Measurements from ENCODE around the gene MAP7D3. TPM values are rescaled to one million over a fixed set of nuclear protein-coding genes. Genes with fewer than 3 reads are reported as not detected.

MAP7D3 gene
- total and polyA plus RNA-seq, 3 donors from 2014 or later: 14.7 to 44.0 (median 38.2) TPM

GRCh38 chrX:136204571-136204970 is 46.6 kb downstream of the MAP7D3 start:
- no peaks in the 10 kb centered on the region for H3K36me3 ChIP-seq (ENCODE audit: low read depth, missing control alignments)
- TF ChIP-seq CTCF (IDR thresholded peaks at IDR 0.05): no peak
- H3K4me3 ChIP-seq: no peak overlapping the region
- no peak overlapping the region for H3K27ac ChIP-seq
- no peaks in the 10 kb centered on the region for H3K9me3 ChIP-seq
- 42 to 57% methylated on average over 1 to 2 of the region's 2 CpGs for WGBS, 2 donors
- DNase-seq: no peak
- no peaks in the 10 kb centered on the region for H3K27me3 ChIP-seq
- intact Hi-C loops (cut with DNase I; ENCODE audit: low total_unique reads): no loop called here
- H3K4me1 ChIP-seq: no peaks in the 10 kb centered on the region

GRCh38 chrX:136203951-136204350 is 47.2 kb downstream of the MAP7D3 start:
- Histone ChIP-seq H3K4me3 (no peak overlapping the region), H3K9me3 (no peaks in the 10 kb centered on the region), H3K4me1 (no peaks in the 10 kb centered on the region), H3K36me3 (ENCODE audit: low read depth, missing control alignments) (no peaks in the 10 kb centered on the region), H3K27ac (no peak overlapping the region), H3K27me3 (no peaks in the 10 kb centered on the region)
- intact Hi-C loops (cut with DNase I; ENCODE audit: low total_unique reads): no loop called here
- no peak for DNase-seq
- no peak for TF ChIP-seq POLR2A (IDR thresholded peaks at IDR 0.05)
- no peak for TF ChIP-seq CTCF (IDR thresholded peaks at IDR 0.05)
- WGBS, 2 donors: 51 to 55% methylated on average over 2 to 3 of the region's 3 CpGs

GRCh38 chrX:136203438-136203837 is 47.8 kb downstream of the MAP7D3 start:
- no peak for TF ChIP-seq CTCF (IDR thresholded peaks at IDR 0.05)
- no peak for TF ChIP-seq POLR2A (IDR thresholded peaks at IDR 0.05)
- Histone ChIP-seq H3K27ac (no peak overlapping the region), H3K4me1 (no peaks in the 10 kb centered on the region), H3K4me3 (no peak overlapping the region), H3K36me3 (ENCODE audit: low read depth, missing control alignments) (no peaks in the 10 kb centered on the region), H3K27me3 (no peaks in the 10 kb centered on the region), H3K9me3 (no peaks in the 10 kb centered on the region)
- DNase-seq: no peak
- intact Hi-C loops (cut with DNase I; ENCODE audit: low total_unique reads): no loop called here

GRCh38 chrX:136202889-136203288 is 48.3 kb downstream of the MAP7D3 start:
- Histone ChIP-seq H3K27ac (no peak overlapping the region), H3K36me3 (ENCODE audit: low read depth, missing control alignments) (no peaks in the 10 kb centered on the region), H3K27me3 (no peaks in the 10 kb centered on the region), H3K9me3 (no peaks in the 10 kb centered on the region), H3K4me1 (no peaks in the 10 kb centered on the region), H3K4me3 (no peak overlapping the region)
- WGBS, 2 donors: 31 to 61% methylated on average over 5 of the region's 5 CpGs
- intact Hi-C loops (cut with DNase I; ENCODE audit: low total_unique reads): no loop called here
- TF ChIP-seq CTCF (IDR thresholded peaks at IDR 0.05) (no peak), POLR2A (IDR thresholded peaks at IDR 0.05) (no peak)
- no peak for DNase-seq

- Histone ChIP-seq H3K27me3 (no peaks in the 10 kb centered on the region), H3K27ac (no peak overlapping the region), H3K4me1 (no peaks in the 10 kb centered on the region), H3K9me3 (no peaks in the 10 kb centered on the region), H3K4me3 (no peak overlapping the region), H3K36me3 (ENCODE audit: low read depth, missing control alignments) (no peaks in the 10 kb centered on the region)
- no peak for TF ChIP-seq CTCF (IDR thresholded peaks at IDR 0.05)
- TF ChIP-seq POLR2A (IDR thresholded peaks at IDR 0.05): no peak
- intact Hi-C loops (cut with DNase I; ENCODE audit: low total_unique reads): no loop called here
- WGBS, 2 donors: 84 to 96% methylated on average over 5 of the region's 5 CpGs
- no peak for DNase-seq
These were observed 49.6 kb downstream of the MAP7D3 start for GRCh38 chrX:136201601-136202000.
